Smooth muscle cell of the brain vasculature (primary cell): ENCODE data around the gene SETD7.
A peak's percentile ranks its signal among the peaks of the same experiment; 100 is the strongest.
"Not testable (repeated sequence)": the region's sequence is repeated elsewhere in the genome, so short reads cannot be mapped to it uniquely, and the experiment has no call there.

Experiments used
- DNase-seq: peaks from one replicate; pipeline ENCODE4 v3.0.0-alpha.2; 2012; ENCODE audit warnings: low read depth, low spot score

Gene SETD7

DNA sequence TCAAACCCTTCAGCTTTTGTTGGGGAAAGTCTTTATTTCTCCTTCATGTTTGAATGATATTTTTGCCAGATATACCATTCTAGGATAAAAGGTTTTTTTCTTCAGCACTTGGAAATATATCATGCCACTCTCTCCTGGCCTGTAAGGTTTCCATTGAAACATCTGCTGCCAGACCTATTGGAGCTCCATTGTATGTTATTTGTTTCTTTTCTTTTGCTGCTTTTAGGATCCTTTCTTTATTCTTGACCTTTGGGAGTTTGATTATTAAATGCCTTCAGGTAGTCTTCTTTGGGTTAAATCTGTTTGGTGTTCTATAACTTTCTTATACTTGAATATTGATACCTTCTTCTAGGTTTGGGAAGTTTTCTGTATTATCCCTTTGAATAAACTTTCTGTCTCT lies 87.3 kb downstream of the SETD7 start:
- DNase-seq: not testable (repeated sequence)

DNA sequence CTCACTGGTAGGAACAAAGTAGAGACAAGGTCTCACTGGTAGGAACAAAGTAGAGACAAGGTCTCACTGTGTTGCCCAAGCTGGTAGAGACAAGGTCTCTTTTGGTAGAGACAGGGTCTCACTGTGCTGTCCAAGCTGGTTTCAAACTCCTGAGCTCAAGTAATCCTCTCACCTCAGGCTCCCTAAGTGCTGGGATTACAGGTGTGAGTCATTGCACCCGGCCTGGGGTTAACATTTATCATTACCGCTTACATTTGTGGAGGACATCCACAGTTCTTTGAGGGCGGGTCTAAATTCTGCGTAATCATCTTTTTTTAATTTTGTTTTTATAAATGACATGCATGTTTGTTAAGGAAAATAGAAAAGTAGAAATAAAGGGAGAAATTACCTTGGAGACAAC lies 90.1 kb downstream of the SETD7 start:
- no peak for DNase-seq

DNA sequence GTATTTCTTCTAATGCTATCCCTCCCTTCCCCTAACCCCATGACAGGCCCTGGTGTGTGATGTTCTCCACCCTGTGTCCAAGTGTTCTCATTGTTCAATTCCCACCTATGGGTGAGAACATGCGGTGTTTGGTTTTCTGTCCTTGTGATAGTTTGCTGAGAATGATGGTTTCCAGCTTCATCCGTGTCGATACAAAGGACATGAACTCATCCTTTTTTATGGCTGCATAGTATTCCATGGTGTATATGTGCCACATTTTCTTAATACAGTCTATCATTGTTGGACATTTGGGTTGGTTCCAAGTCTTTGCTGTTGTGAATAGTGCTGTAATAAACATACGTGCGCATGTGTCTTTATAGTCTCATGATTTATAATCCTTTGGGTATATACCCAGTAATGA lies 91.5 kb downstream of the SETD7 start:
- not testable (repeated sequence) for DNase-seq

DNA sequence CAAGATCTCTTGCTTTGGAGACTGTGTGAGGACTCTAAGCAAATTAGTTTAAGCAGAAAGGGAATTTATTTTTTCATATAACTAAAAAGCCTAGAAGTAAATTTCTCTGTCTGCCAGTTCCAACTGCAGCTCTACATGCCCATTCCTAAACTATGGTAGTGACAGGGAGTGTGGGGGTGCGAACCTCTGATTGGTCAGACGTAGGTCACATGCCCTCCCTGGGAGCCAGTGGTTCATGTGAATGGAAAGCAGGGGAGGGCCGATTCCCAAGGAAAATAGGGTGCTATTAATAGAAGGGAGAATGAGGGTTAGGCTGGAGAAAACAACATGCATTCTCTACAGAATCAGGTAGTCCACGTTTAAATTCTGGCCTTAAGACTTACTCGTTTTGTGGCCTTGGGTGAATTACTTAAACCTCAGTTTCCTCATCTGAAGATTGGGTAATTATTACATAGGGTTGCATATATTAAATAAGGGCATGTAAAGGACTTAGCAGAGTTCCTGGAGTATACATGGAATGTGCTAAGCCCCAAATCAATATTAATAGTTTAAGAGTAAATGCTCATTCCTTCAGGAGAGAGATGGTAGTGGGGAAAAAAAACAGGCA lies 94.9 kb downstream of the SETD7 start:
- DNase-seq: no peak

DNA sequence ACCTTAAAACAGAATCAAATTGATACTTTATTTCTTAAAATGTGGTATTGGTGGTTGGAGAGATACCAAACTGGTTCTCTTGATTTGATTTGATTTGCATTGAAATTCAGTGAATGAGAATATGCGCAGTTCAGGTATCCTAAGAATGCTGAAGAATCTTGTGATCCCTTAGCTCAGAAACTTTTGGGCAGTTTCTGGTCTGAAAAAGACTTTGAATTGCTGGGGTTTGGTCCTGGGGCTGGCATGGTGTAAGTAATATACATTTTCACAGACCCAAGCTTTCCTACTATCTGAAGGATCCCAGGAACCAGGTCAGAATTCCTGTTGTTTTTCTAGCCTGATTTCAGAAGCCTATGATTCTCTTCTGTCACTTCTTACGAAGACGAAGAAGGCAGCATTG lies 95.5 kb downstream of the SETD7 start:
- DNase-seq: no peak

DNA sequence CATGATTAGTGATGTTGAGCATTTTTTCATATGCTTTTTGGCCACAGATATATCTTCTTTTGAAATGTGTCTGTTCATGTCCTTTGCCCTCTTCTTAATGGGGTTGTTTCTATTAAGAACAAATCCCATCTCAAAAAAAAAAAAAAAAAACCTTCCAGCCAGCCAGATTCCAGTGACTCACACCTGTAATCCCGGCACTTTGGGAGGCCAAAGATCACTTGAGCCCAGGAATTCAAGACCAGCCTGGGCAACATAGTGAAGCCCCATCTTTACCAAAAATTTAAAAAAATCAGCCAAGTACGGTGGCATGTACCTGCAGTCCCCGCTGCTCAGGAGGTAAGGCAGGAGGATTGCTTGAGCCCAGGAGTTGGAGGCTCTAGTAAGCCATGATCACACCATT lies 97.0 kb downstream of the SETD7 start:
- no peak for DNase-seq

DNA sequence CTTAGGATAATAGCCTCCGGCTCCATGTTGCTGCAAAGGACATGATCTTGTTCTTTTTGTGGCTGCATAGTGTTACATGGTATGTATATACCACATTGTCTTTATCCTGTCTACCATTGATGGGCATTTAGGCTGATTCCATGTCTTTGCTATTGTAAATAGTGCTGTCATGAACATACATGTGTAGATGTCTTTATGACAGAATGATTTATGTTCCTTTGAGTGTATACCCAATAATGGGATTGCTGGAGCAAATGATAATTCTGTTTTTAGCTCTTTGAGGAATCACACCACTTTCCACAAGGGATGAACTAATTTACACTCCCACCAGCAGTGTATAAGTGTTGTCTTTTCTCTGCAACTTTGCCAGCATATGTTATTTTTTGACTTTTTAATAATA lies 97.5 kb downstream of the SETD7 start:
- DNase-seq: no peak

DNA sequence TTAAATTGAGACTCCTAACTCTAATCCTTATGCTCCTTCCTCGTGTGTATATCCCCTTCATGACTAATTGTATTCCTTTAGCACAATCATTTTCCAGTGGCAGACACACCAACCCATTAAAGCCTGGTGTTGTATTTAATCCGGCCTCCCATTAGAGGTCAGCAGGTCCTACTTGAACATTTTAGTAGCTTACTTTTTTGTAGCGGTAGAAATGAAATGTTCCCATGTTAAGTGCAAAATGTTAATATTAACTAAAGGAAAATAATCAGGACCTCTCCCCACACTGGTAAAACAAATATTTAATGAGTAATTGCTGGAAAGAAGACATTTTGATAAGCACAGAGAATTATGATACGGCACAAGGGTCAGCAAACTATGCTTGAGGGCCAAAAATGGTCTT lies 98.7 kb downstream of the SETD7 start:
- DNase-seq: no peak

DNA sequence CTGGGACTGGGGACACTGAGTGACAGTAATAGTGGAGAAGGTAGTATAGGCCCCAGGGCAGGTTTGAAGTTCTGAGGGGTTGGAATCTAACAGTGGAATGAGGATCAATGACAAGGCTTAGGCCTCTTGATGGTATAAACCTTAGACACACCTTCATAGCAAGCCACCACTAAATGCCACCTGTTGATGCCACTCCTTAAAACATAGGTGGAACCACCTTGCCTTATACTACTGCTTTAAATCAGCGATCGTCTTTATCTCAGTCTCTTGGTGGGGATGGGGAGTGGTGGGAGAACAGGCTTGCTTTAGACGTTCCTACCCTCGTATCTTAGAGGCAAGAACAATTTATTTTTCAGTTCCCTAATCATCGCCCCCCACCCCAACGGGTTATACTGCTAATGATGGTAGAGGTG lies 100.9 kb downstream of the SETD7 start:
- no peak for DNase-seq

DNA sequence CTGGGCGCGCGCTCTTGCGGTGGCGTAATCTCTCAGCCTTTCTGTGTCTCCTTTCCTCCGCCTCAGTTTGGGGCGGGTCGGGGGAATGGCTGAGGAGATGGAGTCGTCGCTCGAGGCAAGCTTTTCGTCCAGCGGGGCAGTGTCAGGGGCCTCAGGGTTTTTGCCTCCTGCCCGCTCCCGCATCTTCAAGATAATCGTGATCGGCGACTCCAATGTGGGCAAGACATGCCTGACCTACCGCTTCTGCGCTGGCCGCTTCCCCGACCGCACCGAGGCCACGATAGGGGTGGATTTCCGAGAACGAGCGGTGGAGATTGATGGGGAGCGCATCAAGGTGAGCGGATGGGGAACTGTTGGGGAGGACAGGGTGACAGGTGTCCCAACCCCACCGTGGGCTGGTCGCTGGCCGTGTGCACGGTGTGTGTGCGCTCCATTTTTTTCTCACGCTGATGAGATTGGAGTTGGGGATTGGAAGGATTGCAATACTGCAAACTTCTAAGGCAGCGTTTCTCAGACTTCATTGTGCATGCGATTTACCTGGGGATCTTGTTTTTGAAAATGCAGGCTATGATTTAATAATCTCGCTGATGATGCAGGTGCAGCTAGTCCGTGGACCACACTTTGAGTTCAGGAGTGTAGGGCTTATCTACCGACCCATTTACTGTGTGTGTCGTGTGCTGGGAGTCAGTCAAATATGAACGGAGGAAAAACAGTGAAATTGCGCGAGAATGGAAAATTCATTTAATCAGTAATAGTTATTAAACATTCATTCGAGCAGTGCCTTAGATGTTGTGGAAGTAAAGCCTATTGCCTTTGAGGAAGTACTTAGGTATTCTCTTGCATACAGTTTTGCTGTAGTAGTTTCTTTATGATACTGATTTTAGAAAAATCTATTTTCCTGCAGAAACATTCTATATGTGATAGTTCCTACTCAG lies 101.6 kb downstream of the SETD7 start, which contains the start of gene RAB33B:
Gene RAB33B (plus strand): TSS at position 11 of the 935 bp plus-strand sequence. CDS start 75 bp downstream, at position 86.
- no peak for DNase-seq

DNA sequence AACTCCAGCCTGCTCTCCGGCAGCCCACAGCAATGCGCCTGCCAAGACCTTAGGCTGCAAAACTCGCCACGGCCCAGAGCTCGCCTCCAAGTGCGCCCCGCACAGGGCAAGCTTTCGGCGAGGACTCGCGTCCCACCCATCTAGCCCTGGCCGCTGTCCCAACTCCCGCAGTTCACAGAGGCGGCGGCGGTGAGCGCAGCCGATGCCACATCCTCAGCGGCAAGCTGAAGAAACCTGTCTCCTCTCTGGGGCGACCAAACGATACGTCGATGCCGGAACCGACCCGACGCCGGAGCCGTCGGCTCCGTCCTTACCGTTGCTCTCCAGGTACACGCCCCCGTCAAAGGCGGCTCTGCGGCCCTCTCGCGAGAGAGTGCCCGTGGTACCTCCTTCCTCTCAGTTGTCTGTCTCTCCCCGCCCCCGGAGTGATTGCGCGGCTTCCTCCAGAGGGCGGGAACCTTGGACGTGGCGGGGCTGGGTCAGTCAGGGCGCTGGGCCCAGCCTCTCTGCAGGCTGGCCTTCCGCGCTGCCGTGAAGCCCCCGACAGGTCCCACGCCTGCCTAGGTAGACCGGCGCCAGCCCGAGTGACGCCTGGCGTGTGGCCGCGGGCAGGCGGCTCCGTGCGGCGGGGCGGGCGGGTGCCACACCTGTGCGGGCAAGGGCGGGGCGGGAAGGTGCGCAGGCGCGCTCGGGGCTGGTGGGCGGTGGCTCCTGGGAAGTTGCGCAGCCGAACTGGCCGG lies 102.5 kb downstream of the SETD7 start:
- peak; percentile 94 for DNase-seq

DNA sequence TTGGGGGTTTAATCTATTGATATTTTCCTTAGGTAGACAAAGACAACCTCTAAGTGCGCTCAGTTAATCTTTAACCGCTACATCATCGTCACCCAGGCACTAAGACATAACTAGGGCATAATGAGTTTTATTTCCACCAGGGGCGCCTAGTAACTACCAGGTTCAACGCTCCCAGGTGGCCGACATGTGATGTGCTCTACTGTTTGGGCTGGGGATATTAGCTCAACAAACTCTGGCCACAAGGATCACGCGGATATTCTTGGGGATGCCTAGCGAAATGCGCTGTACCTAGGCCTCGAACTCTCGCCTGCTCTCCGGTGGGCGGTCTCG lies 103.0 kb downstream of the SETD7 start:
- no peak for DNase-seq

DNA sequence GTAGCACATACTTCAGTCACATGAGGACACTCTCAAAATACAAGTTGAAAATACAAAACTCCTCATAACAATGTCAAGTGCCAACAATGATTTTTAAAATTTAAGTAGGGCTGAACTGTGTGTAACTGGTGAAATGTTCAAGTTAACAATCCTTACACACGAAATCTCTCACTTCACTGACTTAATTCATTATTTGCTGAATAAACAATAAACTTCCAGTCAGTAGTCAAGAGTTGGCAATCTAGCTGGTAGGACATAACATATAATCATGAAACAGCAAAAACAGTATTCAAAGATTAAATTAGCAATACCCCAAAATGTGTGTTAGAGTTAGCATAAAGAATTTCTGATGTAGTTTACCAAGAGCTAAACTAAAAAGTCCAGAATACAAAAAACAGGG lies 104.0 kb downstream of the SETD7 start:
- DNase-seq: no peak

DNA sequence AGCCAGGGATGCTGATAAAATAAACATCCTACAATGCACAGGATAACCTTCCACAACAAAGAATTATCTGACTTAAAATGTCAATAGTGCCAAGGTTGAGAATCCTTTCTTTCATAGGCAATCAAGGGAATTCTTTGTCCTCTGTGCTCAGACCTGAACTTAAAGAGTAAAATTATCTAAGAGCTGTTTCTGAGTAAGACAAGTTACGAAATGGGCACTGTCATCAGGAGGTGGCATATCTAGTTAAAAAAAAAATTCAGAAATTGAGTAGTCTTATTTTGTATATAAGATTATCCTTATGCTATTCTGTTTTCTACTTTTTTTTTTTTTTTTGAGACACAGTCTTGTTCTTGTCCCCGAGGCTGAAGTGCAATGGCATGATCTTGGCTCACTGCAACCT lies 105.4 kb downstream of the SETD7 start:
- no peak for DNase-seq

DNA sequence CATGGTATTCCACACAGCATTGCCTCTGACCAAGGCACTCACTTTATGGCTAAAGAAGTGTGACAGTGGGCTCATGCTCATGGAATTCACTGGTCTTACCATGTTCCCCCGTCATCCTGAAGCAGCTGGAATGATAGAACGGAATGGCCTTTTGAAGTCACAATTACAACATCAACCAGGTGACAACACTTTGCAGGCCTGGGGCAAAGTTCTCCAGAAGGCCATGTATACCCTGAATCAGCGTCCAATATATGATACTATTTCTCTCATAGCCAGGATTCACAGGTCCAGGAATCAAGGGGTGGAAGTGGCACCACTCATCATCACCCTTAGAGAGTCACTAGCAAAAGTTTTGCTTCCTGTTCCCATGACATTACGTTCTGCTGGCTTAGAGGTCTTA lies 108.9 kb downstream of the SETD7 start:
- not testable (repeated sequence) for DNase-seq
